Sciatic nerve (tissue), 2 donors: ENCODE measurements around the gene GNLY. TPM values are rescaled to one million over a fixed set of nuclear protein-coding genes. Genes with fewer than 3 reads are reported as not detected.
A peak's percentile ranks its signal among the peaks of the same experiment; 100 is the strongest.

ENCODE experiments used
- ATAC-seq: fragments of 200-7000 bp; cut with Tn5 transposase; one replicate; pipeline ENCODE4 v1.9.1; 2020; ENCODE audit warnings: mild to moderate bottlenecking, moderate library complexity
- DNase-seq: peaks from one replicate; pipeline ENCODE4 v3.0.0-alpha.2; 2020; ENCODE audit warnings: low spot score
- intact Hi-C: fragments of 100-400 bp; cut with DNase I; formaldehyde crosslinking; loops from one replicate; pipeline ENCODE4 v1.14.2; 2022
- total RNA-seq: library from RNA; stranded (reverse); fragmentation: NEBNext Ultra II Directional; extraction: Animal tissue kit (Norgen Biotek cat#: 25700); gene quantifications from one replicate; pipeline ENCODE4 v1.2.1, GENCODE V29; 2021
- donor health status: DM: no; HTN: no; CAD: no.
- donor health status: DM: no; HTN: no; CAD: no.

GNLY gene
- total RNA-seq, 1 donor from 2014 or later, result 8.4 TPM

- ATAC-seq (peak; percentile 90), DNase-seq (peak; percentile 92)
- intact Hi-C loops, result no loop called here
These were observed 15.1 kb upstream of the GNLY start for GRCh38 chr2:85678794-85679672.

GRCh38 chr2:85680707-85681371, 13.3 kb upstream of the GNLY start:
- ATAC-seq (no peak), DNase-seq (no peak)
- intact Hi-C loops, result no loop called here

GRCh38 chr2:85681372-85681763, 12.8 kb upstream of the GNLY start:
- ATAC-seq, result no peak
- no peak for DNase-seq

DNA sequence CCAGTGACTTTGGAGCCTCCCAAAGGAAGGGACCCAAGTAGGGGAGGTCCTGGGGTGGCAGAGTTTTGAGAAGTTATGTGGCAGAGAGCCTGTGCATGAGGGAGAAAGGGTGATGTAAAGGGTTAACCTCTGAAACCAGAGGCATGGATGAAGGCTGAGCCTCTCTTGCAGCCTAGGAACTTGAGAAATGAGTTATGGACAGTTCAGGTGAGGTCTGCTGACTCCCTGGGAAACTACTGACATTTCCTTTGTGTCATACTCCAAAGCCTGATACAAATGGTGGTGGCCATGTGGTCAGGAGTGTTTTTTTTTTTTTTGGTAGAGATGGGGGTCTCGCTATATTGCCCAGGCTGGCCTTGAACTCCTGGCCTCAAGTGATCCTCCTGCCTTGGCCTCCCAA, 12.4 kb upstream of the GNLY start:
- no peak for DNase-seq
- ATAC-seq, result no peak
- intact Hi-C loops, result no loop called here

More at GRCh38 chr2:85681372-85681763, 12.8 kb upstream of the GNLY start:
- intact Hi-C loops, result no loop called here

DNA sequence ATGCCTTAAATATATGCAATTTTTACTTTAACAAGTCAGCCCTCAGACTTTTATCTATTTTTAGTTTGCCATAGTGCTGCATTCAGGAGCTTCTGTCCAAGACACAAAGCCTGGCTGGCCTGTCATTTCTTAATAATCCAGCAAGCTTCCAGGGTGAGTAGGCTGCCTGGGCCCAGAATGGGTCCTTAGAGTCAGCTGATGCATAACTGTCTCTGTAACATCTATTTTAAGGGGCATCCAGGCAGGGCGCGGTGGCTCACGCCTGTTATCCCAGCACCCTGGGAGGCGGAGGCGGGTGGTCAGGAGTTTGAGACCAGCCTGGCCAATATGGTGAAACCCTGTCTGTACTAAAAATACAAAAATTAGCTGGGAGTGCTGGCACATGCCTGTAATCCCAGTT, 11.8 kb upstream of the GNLY start:
- DNase-seq (no peak), ATAC-seq (no peak)
- intact Hi-C loops, result no loop called here

- ATAC-seq (no peak), DNase-seq (no peak)
- intact Hi-C loops, result no loop called here
These were observed 9.8 kb upstream of the GNLY start for GRCh38 chr2:85684380-85684779.

DNA sequence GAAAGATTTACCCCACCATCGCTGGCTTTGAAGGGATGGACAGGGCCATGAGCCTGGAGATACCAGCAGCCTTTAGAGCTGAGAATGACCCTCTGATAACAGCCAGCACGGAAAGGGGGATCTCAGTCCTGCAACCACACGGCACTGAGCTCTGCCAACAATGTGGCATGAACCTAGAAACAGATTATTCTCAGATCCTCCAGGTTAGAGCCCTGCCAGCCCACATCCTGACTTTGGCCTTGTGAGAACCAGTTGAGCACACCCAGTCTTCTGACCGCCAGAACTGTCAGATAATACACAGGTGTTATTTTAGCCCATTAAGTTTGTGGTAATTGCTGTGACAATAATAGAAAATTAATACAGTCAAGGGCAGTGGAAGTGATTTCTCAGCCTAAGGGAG, 9.4 kb upstream of the GNLY start:
- ATAC-seq, result no peak
- intact Hi-C loops, result no loop called here
- DNase-seq, result no peak

DNA sequence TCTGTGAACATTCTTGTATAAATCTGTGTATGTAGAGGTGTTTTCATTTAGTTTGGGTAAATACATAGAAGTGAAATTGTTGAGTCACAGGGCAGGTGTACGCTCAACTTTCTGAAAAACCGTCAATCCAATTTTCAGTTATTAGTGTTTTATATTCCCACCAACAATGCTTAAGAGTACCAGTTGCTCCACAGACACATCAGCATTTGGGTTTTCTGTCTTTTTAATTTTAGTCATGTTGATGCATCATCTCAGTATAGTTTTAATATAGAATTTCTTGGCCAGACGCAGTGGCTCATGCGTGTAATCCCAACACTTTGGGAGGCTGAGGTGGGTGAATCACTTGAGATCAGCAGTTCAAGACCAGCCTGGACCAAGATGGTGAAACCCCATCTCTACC, 3.2 kb upstream of the GNLY start:
- ATAC-seq (no peak), DNase-seq (no peak)
- intact Hi-C loops, result no loop called here

DNA sequence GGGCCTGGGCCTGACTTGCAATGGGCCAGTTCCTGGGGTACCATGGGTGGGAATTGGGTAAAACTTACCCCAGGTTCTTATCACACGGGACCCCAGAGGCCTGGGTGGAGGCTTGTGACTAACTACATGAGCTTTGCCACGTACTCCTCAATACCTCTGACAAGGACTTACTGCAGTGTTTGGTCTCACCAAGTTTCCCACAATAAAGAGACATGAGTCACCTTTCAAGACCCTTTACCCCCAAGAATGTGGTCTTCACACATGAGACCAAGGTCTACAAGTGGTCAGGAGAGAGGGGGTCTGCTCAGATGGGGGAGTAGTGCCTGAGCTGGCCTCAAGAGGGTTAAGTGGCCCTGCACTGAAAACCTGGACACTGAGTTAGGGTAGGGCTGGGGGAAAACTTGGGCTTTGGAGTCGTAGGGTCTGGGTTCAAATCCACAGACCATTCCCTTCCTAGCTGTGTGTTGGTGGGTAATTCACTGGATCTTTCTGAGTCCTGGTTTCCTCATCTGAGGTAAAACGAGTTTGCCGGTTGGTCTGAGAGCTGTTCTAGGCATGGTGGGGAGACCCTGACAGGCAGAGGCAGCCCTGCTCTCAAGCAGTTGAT, 2.0 kb upstream of the GNLY start:
- DNase-seq, result no peak
- no peak for ATAC-seq
- intact Hi-C loops, result no loop called here

GRCh38 chr2:85695121-85695520, 963 bp downstream of the GNLY start:
- DNase-seq (no peak), ATAC-seq (no peak)
- intact Hi-C loops, result no loop called here

DNA sequence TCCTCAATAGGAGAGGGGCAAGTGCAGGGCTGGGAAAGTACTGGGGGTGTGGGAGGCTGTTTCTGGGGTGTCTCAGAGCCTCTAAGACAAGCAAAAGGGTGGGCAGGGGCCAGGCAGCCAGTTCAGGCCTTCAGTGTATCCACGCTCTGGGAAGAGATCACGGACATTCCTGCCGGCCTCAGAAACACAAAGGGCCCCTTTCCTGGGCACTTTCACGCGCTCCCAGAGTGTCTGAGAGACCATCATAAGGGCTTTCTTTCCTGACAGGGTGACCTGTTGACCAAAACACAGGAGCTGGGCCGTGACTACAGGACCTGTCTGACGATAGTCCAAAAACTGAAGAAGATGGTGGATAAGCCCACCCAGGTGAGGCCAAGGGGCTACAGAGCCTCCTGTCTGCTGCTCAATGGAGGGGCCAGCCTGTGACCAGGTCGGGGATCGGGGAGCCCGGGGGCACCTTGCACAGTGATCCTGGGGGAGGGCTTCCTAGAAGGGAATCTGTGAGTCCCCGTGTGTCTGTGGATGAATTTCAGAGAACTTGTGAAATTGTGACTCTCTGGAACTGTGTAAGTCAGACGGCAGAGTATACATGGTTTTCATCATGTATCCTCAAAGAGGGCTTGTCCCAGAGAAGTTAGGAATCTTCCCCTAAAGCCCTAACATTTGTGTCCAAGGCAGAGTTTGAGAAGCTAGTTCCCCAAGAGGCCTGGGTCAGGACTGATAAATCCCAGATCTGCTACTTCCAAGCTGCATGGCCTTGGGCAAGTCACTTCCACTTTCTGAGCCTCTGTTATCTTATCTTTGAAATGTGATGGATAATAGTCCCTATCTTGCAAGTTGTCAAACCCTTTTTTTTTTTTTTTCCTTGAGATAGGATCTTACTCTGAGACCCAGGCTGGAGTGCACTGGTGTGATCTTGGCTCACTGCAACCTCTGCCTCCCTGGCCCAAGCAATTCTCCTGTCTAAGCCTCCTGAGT, 1.8 kb downstream of the GNLY start:
- no peak for ATAC-seq
- intact Hi-C loops, result no loop called here
- no peak for DNase-seq

GRCh38 chr2:85697096-85697495, 2.9 kb downstream of the GNLY start:
- intact Hi-C loops, result no loop called here
- ATAC-seq, result no peak
- no peak for DNase-seq

- ATAC-seq (no peak), DNase-seq (no peak)
- intact Hi-C loops, result no loop called here
These were observed 3.6 kb downstream of the GNLY start for GRCh38 chr2:85697716-85698115.

DNA sequence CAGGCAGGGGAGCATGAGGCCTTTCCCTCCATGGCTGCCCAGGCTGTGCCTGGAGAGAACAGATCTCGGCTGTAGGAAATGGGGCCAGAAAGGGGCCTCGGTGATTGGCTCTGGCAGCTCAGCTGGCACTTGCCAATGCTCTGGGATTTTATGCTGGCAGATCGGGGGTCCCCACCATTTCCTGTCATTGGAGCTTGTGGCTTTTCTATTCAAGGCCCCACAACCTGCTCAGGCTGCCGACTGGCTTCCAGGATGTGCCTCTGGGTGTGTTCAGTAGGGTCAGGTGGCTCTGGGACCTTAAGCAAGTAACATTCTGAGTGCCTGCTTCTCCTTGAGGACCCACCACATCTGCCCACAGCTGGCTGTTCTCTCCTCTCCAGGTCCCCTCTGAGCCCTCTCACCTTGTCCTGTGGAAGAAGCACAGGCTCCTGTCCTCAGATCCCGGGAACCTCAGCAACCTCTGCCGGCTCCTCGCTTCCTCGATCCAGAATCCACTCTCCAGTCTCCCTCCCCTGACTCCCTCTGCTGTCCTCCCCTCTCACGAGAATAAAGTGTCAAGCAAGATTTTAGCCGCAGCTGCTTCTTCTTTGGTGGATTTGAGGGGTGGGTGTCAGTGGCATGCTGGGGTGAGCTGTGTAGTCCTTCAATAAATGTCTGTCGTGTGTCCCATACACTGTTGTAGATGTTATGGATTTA, 4.2 kb downstream of the GNLY start:
- DNase-seq (no peak), ATAC-seq (no peak)
- intact Hi-C loops, result no loop called here

GRCh38 chr2:85698880-85699254, 4.7 kb downstream of the GNLY start:
- no peak for DNase-seq
- intact Hi-C loops, result no loop called here

DNA sequence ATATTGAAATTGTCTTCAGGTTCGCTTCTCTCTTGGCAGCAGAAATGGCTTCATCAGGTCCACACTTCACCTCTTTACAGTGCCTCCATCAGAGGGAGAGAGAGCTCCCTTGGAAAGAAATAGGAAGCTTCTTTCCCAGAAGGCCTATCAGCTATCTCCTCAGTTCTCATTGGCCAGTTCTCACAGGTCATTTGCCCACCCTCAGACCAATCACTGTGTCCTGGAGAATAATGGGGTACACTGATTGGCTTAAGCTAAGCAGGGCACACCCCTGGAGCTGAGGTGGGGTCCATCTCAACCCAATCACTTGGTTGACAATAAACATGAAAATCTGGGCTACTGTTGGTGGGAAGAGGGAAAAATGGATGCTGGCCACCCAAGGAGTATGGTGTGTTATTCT, 5.2 kb downstream of the GNLY start:
- ATAC-seq (no peak), DNase-seq (no peak)
- intact Hi-C loops, result no loop called here

More at GRCh38 chr2:85698880-85699254, 4.7 kb downstream of the GNLY start:
- ATAC-seq, result no peak

DNA sequence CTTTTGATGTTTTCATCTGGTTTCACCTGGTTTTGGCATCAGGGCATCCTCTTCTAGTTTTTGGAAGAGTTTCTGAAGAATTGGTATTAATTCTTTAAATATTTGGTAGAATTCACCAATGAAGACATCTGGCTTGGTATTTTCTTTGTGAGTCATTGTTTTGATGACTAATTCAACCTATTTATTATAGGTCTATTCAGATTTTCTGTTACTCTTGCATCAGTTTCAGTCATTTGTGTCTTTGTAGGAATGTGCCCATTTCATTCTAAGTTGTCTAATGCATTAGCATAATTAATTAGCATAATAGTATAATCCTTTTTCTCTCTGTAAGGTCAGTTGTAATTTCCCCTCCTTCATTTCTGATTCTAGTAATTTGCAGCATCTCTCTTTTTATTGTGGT, 8.0 kb downstream of the GNLY start:
- DNase-seq (no peak), ATAC-seq (no peak)
- intact Hi-C loops, result no loop called here

- ATAC-seq (no peak), DNase-seq (no peak)
- intact Hi-C loops, result no loop called here
These were observed 8.6 kb downstream of the GNLY start for GRCh38 chr2:85702800-85703199.

DNA sequence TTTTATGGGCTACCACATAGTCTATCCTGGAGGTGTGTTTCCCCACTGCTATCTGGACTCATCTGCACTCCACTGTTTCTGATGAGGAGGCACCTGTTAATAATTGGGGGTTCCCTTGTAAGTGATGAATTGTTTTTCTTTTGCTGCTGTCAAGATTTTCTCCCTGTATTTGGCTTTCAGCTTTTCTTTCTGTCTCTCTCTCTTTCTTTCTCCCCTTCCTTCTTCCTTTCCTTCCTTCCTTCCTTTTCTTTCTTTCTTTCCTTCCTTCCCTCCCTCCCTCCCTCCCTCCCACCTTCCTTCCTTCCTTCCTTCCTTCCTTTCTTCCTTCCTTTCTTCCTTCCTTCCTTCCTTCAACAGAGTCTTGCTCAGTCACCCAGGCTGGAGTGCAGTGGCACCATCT, 9.2 kb downstream of the GNLY start:
- no peak for ATAC-seq
- no peak for DNase-seq
- intact Hi-C loops, result no loop called here
